Measurements from ENCODE around the gene UVRAG. TPM values are rescaled to one million over a fixed set of nuclear protein-coding genes. Genes with fewer than 3 reads are reported as not detected.

UVRAG gene
- total and polyA plus RNA-seq, 2 of the 13 experiments (the other 11 are each of a cell fraction or from before 2014, with no cell fraction given): 9.7 to 17.3 TPM

- H3K4me3 ChIP-seq (replicated peaks in 1 of 3; ENCODE audit: insufficient read depth in 1 of 3, low read depth in 2 of 3, low read length in 3 of 3): no peak overlapping the region
- H3K27me3 ChIP-seq (ENCODE audit: control insufficient read depth in 1 of 2, insufficient read depth in 2 of 2, low read length in 2 of 2): no peaks in the 10 kb centered on the region
- POLR2A ChIA-PET: interaction anchor here (0.8 to 1.4 kb wide), 2 partner anchors 40 to 104 kb away, joined by 3 to 4 read pairs; no protein-coding TSS in a partner anchor
- no peak for FAIRE-seq
- WGBS (ENCODE audit: low lambda C conversion rate): 77% methylated on average over 4 of the region's 4 CpGs
- peak overlapping the region; percentile 32 for H3K27ac ChIP-seq (ENCODE audit: extremely low read length, insufficient read depth, low read length)
- no peak overlapping the region for H3K4me2 ChIP-seq (ENCODE audit: low read depth, low read length)
- BruUV-seq (replicated peaks): no TSS peak
- in situ Hi-C loops (cut with HindIII; ENCODE audit: extremely low pct_ligation_motif_present, low pct_unique_long_range_greater_than_20kb): no loop called here
- peaks cover 60% of the 10 kb centered on the region for H3K4me1 ChIP-seq (ENCODE audit: insufficient read depth, low read length)
- H4K20me1 ChIP-seq (ENCODE audit: insufficient read depth, low read length): no peaks in the 10 kb centered on the region
- H3K36me3 ChIP-seq (replicated peaks in 1 of 2; ENCODE audit: control insufficient read depth in 1 of 2, insufficient read depth in 2 of 2, low read length in 2 of 2): no peaks in the 10 kb centered on the region; a peak in 1 of 5 replicates
- ATAC-seq: peak; percentile 39; the same call in 2 of the 3 replicates
- no peak overlapping the region for H3K9ac ChIP-seq (ENCODE audit: insufficient read depth, low read depth, low read length)
- H3K79me2 ChIP-seq (ENCODE audit: insufficient read depth, low read length): peaks cover 51% of the 10 kb centered on the region
- intact Hi-C loops (cut with micrococcal nuclease; ENCODE audit: unreplicated experiment): no loop called here
- H3K9me3 ChIP-seq (ENCODE audit: low read length): no peaks in the 10 kb centered on the region
- CTCF ChIA-PET (ENCODE audit: low intra/inter-chr PET ratio, low total read pairs): no interaction called here
- no peak overlapping the region for H2AFZ ChIP-seq (ENCODE audit: low read length)
- no peak for DNase-seq (ENCODE audit: low spot score)
- TF ChIP-seq NFIB (CRISPR knock-in tag; IDR thresholded peaks at IDR 0.05; ENCODE audit: borderline replicate concordance): no peak
- TF ChIP-seq NCOA2 (CRISPR knock-in tag; IDR thresholded peaks at IDR 0.05): no peak
- no peak for TF ChIP-seq MXD4 (CRISPR knock-in tag; IDR thresholded peaks at IDR 0.05)
- TF ChIP-seq SRF (IDR thresholded peaks at IDR 0.05; ENCODE audit: low read depth, low read length): no peak
- no peak for TF ChIP-seq ZIK1 (CRISPR knock-in tag; IDR thresholded peaks at IDR 0.05; ENCODE audit: borderline replicate concordance, low read depth)
- TF ChIP-seq ZNF609 (CRISPR knock-in tag; IDR thresholded peaks at IDR 0.05; ENCODE audit: borderline replicate concordance): no peak
- peak; percentile 78 for TF ChIP-seq ZNF121 (CRISPR knock-in tag; IDR thresholded peaks at IDR 0.05)
- no peak for TF ChIP-seq GABPB1 (CRISPR knock-in tag; IDR thresholded peaks at IDR 0.05)
- no peak for TF ChIP-seq ZBED4 (CRISPR knock-in tag; IDR thresholded peaks at IDR 0.05; ENCODE audit: borderline replicate concordance)
- TF ChIP-seq IKZF4 (CRISPR knock-in tag; IDR thresholded peaks at IDR 0.05; ENCODE audit: borderline replicate concordance, low read depth, not compliant biosample characterization): no peak
- no peak for TF ChIP-seq TFDP2 (CRISPR knock-in tag; IDR thresholded peaks at IDR 0.05)
- peak; percentile 52 for TF ChIP-seq FOXA3 (CRISPR knock-in tag; IDR thresholded peaks at IDR 0.05)
- TF ChIP-seq ZBTB33 (CRISPR knock-in tag; IDR thresholded peaks at IDR 0.05): 0 out of 2 replicates have a peak, but pooled peaks have one; percentile 8
Measured at GRCh38 chr11:75823415-75823814, 8.4 kb downstream of the UVRAG start.

All from HepG2 (cell line).